NCI-H2029 (cell line): ENCODE results near the gene SKAP1.
"Not testable (repeated sequence)": the region's sequence is repeated elsewhere in the genome, so short reads cannot be mapped to it uniquely, and the experiment has no call there.

ENCODE experiments used
- DNase-seq: peaks from one replicate; lab custom pipeline; 2025; lab: John Stamatoyannopoulos, UW

The SKAP1 gene

GRCh38 chr17:48317732-48318131 is 112.3 kb downstream of the SKAP1 start:
- DNase-seq, result no peak

- no peak for DNase-seq
These were observed 115.3 kb downstream of the SKAP1 start for GRCh38 chr17:48314716-48315115.

- no peak for DNase-seq
These were observed 116.8 kb downstream of the SKAP1 start for GRCh38 chr17:48313096-48313755.

GRCh38 chr17:48311324-48311723 is 118.7 kb downstream of the SKAP1 start:
- no peak for DNase-seq

DNA sequence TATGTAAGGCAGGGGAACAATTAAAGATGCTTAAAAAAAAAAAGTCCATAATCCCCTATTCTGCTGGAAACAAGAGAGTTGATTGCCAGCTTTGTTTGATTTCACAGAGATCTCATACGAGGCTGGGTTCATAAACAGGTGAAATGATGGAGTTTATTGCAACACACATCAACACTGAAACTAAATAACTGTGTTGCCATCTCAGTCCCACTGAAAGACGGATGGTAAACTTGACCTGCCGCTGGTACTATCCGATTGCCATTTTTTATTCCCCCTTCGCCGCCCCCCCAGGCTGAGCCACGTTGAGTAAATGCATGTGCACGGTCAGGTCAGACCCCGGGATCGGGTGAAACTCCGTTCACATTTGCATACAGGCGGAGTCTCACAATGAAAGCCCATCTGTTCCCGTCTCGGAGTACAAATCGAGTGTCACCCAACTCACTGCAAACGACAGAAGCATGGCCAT is 119.2 kb downstream of the SKAP1 start:
- DNase-seq, result peak; percentile 83

DNA sequence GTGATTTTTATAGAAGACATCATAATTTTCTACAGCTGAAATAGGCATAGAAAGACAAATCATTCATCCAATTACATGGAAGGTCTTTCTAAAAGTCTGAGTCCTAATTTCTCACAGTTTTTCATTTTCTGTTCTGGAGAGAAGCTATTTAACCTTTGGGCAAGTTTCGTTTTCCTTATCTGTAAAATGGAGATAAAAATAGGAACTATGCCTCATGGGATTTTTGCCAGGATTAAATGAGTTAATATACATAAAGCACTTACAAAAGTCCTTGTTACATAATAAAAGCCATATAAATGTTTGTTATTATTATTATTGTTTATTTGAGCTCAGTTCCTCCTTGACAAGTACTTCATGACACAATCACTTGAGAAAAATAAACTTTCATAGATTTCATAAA is 121.4 kb downstream of the SKAP1 start:
- DNase-seq, result no peak

DNA sequence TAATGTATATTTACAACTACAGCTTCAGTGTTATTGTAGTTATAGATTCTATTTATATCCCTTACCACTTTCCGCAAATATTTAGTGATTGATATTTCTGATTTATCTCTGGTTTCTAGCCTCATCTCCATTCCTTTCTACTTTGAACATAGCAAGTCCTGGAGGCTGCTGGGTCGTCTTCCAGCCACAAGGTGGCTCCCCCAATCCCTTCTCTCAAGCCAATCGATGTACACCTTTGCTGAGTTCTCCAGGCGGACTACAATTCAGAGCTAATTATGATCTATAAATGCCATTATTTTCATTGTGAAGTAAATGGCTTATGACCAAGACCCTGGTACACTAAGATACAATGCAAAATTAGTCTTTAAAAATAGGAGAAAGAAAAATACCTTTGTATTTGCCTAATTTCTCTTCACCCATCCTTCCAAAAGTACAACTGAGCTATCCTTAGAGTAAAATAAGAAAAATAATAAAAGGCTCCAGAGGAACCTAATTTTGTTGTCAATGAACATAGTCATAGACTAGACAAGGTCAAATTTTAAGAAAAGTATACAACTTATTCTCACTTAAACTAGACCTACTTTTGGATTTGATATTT is 122.1 kb downstream of the SKAP1 start:
- DNase-seq, result no peak

DNA sequence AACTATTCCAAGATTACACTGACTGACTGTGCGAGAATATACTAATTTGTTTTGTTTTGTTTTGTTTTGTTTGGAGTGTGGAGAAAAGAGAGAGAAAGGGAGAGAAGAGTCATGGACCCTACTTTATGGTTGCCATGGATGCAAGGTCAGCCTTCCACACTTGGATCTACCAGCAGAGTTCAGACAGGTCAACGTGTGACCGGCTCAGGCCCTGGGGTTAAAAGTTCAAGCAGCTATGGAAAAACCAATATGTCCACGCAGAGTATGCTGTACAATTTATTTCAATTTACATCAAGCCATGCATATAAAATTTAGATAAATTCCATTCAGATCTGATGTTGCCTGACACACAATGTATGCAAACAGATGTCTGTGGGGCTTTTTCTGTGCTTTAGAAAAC is 122.8 kb downstream of the SKAP1 start:
- DNase-seq, result no peak

DNA sequence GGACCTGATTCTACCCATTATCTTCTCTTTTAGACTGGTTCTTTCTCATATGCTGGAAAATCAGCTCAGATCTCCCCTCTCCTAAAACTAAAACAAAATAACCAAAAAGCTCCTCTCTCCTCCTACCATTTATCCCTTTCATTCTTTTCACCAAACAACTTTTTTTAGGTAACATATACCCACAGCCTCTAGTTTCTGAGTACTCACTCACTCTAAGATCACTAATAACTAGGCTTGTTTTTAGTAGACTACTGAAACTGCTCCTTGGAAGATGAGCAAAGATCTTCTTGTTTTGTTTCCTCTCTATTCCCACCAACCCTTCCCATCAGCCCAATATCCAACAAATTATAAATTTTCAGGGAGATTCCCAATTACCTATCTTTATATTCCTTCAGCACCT is 129.0 kb downstream of the SKAP1 start:
- no peak for DNase-seq

DNA sequence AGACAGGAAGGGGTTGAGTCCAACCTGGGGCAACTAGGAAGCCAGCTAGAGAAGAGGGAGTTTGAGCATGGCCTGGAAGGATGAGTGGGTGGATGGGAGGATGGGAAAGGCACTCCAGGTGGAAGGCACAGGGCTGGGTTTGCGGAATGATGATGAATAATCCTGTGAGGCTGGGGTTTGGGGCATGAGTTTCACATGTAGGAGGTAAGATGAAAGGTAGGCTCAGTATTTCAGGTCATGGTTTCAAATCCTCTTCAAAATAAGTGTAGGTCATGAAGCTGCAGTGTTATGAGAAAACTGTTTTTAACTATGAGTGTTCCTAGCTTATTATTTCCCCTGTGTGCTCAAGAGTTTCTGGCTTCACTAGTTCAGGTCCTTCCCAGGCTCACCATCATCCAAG is 130.3 kb downstream of the SKAP1 start:
- DNase-seq, result no peak

DNA sequence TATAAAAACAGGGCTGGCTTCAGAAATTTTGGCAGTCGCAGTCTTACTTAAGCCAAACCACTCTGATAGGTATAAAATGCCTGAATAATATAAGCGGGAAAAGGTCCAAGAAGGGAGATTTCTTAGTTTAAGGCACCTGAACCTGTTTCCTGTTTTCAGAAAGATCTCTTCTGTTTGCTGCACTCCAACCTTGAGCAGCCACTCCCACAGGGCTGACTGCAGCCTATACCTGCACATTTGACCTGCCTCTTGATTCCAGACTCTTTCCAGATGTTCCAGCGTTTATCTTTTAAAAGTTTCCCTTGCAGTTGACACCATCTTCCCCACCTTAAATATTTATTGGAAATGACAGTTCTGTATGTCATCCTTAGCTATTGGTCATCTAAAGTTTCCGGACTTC is 132.2 kb downstream of the SKAP1 start:
- DNase-seq, result no peak

DNA sequence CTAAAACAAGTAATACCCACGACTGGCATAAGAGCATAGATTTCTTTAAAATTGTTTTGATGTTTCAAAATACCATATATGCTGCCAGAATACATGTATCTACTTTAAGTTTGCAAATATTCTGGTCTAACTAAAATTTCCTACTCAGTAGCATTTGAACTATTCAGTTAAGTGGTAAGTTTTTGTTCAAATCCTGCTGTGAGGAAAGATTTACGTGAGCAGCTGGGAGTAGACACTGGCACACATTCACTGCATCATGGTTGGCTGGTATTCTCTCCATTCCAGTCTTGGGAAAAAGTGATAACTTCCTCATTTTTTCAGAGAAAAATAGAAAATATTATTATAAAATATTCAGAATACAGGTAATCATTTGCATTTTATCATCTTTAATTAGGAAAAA is 133.6 kb downstream of the SKAP1 start:
- DNase-seq, result no peak

DNA sequence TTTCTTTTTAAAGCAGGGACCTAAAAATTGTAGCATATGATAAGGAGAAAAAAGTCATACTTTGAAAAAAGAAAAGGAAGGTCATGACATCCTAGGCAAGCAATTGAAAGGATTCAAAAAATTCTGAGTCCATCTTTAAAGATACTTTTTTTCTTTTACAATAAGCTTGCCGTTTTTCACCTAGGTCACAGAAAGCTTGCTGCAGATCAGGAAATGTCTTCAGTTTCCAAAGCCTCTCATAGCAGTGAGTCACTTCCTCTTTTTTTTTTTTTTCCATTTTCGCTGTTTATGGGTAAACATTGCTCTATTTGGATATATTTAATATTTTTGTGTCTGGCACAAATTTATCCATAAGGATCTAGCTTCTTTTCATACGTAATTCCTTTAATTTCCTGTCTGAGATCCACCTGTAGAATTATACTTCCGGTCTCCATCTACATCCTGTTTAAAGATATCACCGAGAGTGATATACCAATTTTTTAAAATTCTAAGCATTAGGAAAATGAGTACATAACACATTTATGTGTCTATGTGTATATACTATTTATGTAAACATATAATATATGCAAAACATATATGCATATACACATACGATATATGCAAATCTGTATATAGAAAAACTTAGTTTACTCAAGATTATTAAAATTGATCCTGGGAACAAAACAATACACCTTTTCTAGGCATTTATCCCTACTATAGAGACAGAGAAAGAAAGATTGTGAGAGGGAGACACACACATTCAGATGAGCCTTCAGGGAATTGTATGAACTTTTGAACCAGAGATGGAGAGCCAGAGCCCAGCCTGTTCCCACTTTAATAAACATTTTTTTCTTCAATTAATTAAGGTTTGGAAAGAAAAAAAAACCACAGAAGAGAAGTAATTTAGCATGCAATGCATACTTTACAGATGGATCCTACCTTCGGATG is 134.4 kb downstream of the SKAP1 start:
- no peak for DNase-seq

GRCh38 chr17:48294806-48295361 is 135.1 kb downstream of the SKAP1 start:
- DNase-seq, result no peak

- DNase-seq, result no peak
These were observed 135.8 kb downstream of the SKAP1 start for GRCh38 chr17:48294020-48294805.

- no peak for DNase-seq
These were observed 136.5 kb downstream of the SKAP1 start for GRCh38 chr17:48293319-48294019.

- no peak for DNase-seq
These were observed 139.6 kb downstream of the SKAP1 start for GRCh38 chr17:48290378-48290777.

DNA sequence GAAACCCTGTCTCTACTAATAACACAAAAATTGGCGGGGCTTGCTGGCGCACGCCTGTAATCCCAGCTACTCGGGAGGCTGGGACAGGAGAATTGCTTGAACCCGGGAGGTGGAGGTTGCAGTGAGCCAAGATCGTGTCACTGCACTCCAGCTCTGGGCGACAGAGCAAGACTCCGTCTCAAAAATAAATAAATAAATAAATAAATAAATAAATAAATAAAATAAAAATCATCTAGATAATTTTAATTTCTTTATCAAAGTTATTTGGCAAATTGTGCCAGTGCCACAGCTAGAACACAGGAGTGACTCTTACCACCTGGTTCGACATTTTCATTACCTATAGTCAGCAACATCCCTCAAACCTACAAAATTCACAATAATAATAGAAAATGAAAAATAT is 143.1 kb downstream of the SKAP1 start:
- DNase-seq, result not testable (repeated sequence)

- no peak for DNase-seq
These were observed 144.4 kb downstream of the SKAP1 start for GRCh38 chr17:48285614-48286013.

GRCh38 chr17:48283907-48284306 is 146.1 kb downstream of the SKAP1 start:
- DNase-seq, result no peak

GRCh38 chr17:48283411-48283810 is 146.6 kb downstream of the SKAP1 start:
- no peak for DNase-seq
